T-helper 1 cell treated with Interleukin-12 subunit alpha and Interleukin-12 subunit beta and Interleukin-4 antibody, amounts not matched to agents 30 ng/mL and 1 ng/mL, for 36 hours (primary cell): ENCODE data around the gene SUCLG2. TPM values are rescaled to one million over a fixed set of nuclear protein-coding genes. Genes with fewer than 3 reads are reported as not detected.

ENCODE experiments used
- intact Hi-C: fragments of 100-400 bp; cut with micrococcal nuclease; formaldehyde crosslinking; loops from one replicate; pipeline ENCODE4 v1.15.1; 2024
- total RNA-seq: library from RNA; stranded (reverse); gene quantifications from 2 replicates; pipeline ENCODE4 v1.2.3, GENCODE V29; 2022

SUCLG2 gene
- total RNA-seq, 1 donor from 2014 or later, result 36.4 TPM

- intact Hi-C loops, result no loop called here
These were observed 192.7 kb downstream of the SUCLG2 start for GRCh38 chr3:67461667-67462142.

DNA sequence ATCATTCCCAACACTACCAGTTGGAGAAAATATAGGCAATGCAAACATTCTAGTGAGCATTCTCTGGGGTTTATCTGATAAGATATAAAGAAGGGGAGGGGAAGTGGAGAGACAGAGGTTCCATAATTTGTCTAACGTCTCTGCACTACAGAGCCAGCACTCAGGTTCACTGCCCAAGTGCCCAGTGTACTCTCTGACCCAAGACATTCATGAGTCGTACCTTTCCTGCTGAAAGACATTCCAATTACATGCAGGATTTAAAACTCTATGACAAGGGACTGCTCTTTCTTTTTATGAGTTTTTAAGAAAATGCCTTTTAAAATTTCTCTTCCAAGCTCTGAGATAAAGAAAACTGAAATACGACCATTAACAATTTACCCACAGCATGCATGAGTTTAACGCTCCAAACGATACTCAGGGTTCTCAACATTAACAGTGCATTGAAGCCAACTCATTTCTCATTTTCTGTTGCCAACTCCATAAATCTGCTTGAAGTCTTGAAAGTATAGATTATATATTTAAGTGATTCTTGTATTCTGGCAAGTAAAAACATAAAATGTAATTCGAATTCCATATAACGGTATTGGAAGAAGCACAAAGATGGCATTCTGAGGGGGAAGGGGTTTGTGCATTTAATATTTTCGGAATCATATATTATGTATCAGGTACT is 193.4 kb downstream of the SUCLG2 start:
- intact Hi-C loops, result no loop called here

DNA sequence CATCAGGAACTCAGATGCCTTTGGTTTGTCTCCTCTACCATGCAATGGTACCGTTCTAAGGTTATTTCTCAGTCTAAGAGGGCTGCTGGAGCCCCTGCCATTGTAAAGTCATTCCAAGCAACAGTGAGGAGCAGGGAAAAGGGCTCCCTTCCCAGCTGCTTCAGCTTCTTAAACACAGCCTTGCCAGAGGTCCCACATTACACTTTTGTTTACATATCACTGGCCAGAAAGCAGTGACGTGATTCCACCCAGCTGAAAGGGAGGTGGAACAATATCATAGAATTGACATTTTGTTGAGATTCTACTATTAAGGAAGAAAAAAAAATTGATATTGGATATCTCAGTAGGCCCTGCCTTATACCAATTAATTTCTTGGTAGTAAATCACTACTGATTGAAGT is 194.6 kb downstream of the SUCLG2 start:
- intact Hi-C loops, result no loop called here

- intact Hi-C loops, result no loop called here
These were observed 195.4 kb downstream of the SUCLG2 start for GRCh38 chr3:67458896-67459530.

DNA sequence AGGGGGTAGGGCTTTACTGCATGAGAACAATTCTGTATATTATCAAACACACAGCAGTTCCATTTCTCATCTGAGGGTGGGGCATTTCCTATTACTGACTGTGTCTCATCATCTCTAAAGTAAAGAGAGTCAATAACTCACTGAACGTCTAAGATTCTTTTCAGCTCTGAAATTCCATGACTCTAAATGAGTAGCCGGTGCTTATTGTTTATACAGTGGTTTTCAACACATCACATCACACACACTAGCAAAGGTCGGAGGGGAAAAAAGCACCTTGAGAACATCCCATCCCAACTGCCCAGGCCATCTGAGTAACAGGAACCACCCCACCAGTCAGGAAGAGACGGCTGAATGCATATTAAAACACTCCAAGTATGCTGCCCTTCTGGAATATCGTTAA is 196.0 kb downstream of the SUCLG2 start:
- intact Hi-C loops, result no loop called here

- intact Hi-C loops, result no loop called here
These were observed 200.8 kb downstream of the SUCLG2 start for GRCh38 chr3:67453628-67454027.

DNA sequence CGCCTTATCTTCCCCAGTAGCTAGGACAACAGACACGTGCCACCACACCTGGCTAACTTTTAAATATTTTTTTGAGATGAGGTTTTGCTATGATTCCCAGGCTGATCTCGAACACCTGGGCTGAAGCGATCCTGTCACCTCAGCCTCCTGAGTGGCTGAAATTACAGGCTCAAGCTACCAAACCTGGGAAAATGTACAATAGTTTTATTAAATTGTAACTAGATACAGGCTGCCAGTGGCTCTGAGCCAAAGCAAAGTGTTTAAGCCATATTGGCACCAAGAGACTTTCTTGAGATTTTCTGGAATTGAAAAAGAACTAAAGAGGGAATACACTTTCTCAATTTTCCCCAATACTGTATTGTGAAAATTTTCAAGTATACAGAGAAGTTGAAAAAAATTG is 204.3 kb downstream of the SUCLG2 start:
- intact Hi-C loops, result no loop called here

- intact Hi-C loops, result no loop called here
These were observed 207.0 kb downstream of the SUCLG2 start for GRCh38 chr3:67447393-67447792.

DNA sequence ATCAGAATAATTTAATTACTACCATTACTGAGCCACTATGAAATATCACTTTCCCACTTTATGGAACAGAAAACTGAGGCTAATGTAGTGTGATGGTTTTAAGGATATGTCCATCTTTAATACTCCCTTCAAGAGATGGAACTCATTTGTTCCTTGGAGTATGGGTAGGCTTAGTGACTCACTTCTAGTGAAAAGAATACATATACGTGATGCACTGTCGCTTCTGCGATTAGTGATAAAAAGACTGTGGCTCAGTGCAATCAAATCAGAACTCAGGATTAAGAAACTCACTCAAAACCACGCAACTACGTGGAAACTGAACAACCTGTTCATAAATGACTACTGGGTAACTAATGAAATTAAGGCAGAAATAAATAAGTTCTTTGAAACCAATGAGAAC is 216.6 kb downstream of the SUCLG2 start:
- intact Hi-C loops, result no loop called here

GRCh38 chr3:67437090-67437489 is 217.3 kb downstream of the SUCLG2 start:
- intact Hi-C loops, result no loop called here

GRCh38 chr3:67433109-67433508 is 221.3 kb downstream of the SUCLG2 start:
- intact Hi-C loops, result no loop called here

DNA sequence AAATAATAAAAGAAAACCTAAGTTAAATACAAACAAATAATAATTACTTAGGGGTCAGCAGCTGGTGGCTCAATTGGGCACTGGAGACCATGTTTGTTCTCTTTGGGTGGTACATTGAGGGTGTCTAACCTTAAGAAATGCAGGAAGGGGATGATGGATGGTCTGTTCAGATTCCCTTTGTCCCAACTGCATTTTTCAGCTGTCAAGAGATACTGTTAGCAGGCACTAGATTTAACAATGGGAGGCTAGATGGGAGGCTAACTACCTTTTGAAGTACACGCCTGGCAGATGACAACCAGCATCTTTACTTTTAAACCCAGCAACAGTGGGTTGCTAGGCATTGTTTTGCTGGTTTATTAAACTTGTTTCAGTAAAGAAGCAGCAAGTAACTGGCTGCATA is 222.5 kb downstream of the SUCLG2 start:
- intact Hi-C loops, result no loop called here

GRCh38 chr3:67423722-67424121 is 230.7 kb downstream of the SUCLG2 start:
- intact Hi-C loops, result no loop called here

- intact Hi-C loops, result no loop called here
These were observed 232.5 kb downstream of the SUCLG2 start for GRCh38 chr3:67421912-67422311.

GRCh38 chr3:67419779-67420178 is 234.6 kb downstream of the SUCLG2 start:
- intact Hi-C loops, result no loop called here

DNA sequence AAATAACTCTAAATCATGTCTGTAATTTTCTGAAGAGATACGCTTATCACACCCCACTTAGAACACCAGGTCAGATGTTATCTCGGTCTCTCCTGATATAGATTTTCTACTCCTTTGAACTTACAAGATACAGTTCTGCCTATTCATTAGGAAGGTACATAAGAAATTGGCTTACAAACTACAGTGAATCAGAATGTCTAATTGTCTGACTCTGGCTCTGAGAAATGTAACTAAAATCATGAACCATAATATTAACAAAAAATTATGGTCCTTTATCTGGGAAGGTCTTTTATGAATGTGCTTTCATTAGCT is 235.2 kb downstream of the SUCLG2 start:
- intact Hi-C loops, result no loop called here

DNA sequence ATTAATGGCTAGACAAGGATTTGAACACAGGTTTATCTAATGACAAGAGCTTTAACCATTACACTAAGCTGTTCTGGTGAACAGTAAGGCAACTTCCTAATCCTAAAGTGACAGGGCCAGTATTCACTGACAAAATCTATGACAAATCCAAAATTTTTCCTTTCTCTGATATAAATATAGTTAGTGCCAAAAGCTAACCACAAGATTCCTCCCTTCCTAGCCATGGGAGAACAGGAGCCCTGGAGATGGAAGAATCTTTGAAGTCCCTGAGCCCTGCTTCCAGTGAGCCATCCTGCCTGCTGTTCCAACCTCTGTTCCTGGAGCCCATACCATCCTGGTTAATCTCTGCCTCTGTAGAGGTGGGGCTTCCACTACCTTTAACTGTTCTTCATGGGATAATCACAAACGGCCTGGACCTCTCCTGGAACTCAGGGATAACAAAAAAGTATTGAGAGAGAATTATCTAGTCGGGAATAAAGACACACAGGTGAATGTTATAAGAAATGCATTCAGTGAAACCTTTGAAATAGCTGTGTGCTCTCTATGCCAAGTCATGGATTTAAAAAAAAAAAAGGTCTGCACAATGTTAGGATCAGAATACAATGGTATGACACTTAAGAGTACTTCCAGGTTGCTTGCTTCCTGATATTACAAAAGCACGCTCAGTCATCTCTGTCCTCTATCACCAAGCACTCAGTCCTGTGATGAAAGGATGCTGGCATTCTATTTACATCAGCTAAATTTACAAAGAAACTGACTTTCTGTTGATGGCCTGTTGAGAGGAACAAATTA is 235.8 kb downstream of the SUCLG2 start:
- intact Hi-C loops, result no loop called here

- intact Hi-C loops, result no loop called here
These were observed 237.7 kb downstream of the SUCLG2 start for GRCh38 chr3:67416703-67417102.

DNA sequence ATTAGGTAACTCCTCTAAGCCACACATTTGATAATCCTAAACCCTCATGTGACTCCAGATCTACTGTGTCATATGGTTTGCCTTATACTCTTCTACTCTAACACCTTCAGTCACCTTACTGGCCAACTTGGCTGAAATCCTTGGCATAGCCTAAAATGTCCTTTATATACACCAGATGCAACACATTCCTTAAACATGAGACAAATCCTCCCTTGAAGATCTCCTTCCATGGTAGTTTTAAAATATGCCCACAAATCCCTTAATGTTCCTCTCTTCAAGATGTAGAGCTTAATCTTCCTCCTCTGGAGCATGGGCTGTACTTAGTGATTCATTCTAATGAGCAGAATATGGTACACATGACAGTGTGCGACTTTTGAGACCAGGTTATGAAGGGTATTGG is 238.9 kb downstream of the SUCLG2 start:
- intact Hi-C loops, result no loop called here

DNA sequence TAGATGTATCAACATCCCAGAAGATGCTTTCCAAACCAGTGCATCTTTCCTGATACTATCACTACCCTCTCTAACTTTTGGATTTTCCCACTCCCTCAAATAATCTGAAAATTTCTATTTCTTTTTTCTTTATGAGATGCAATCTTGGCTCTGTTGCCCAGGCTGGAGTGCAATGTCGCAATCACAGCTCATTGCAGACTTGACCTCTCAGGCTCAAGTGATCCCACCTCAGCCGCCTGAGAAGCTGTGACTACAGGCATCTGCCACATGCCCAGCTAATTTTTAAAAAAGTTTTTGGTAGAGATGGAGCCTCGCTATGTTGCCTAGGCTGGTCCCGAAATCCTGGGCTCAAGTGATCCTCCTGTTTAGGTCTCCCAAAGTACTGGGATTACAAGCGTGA is 239.7 kb downstream of the SUCLG2 start:
- intact Hi-C loops, result no loop called here

GRCh38 chr3:67405193-67405592 is 249.2 kb downstream of the SUCLG2 start:
- intact Hi-C loops, result no loop called here

GRCh38 chr3:67402873-67403272 is 251.5 kb downstream of the SUCLG2 start:
- intact Hi-C loops, result no loop called here

- intact Hi-C loops, result no loop called here
These were observed 252.5 kb downstream of the SUCLG2 start for GRCh38 chr3:67401921-67402320.
